Osteoblast (primary cell): ENCODE data around the gene IMPA2. TPM values are rescaled to one million over a fixed set of nuclear protein-coding genes. Genes with fewer than 3 reads are reported as not detected.

ENCODE experiments used
- DNase-seq: peaks from one replicate; pipeline ENCODE4 v3.0.0; 2011; ENCODE audit warnings: low spot score, mixed read lengths; ENCODE audit not compliant: insufficient read length; ENCODE audit errors: missing footprints
- H2AFZ ChIP-seq: 2 replicates; pipeline ENCODE4 v1.6.0; 2011; ENCODE audit warnings: mild to moderate bottlenecking, low read length
- H3K27ac ChIP-seq: 2 replicates; pipeline ENCODE4 v1.5.1; 2011; ENCODE audit warnings: mild to moderate bottlenecking, low read depth, low read length, moderate library complexity
- H3K27me3 ChIP-seq: 2 replicates; pipeline ENCODE4 v1.6.0; 2012; ENCODE audit warnings: mild to moderate bottlenecking, control low read depth, inconsistent platforms, low read length, moderate library complexity; ENCODE audit not compliant: insufficient read depth
- H3K36me3 ChIP-seq: 2 replicates; pipeline ENCODE4 v1.5.1; 2011; ENCODE audit warnings: mild to moderate bottlenecking, low read length, control low read depth, moderate library complexity; ENCODE audit not compliant: insufficient read depth
- H3K4me1 ChIP-seq: 2 replicates; pipeline ENCODE4 v1.5.1; 2011; ENCODE audit warnings: mild to moderate bottlenecking, low read length, control low read depth, moderate library complexity; ENCODE audit not compliant: insufficient read depth
- H3K4me2 ChIP-seq: 2 replicates; pipeline ENCODE4 v1.6.0; 2011; ENCODE audit warnings: mild to moderate bottlenecking, low read length; ENCODE audit not compliant: insufficient read depth
- H3K4me3 ChIP-seq: fragments of 200-600 bp; sonication (generic); 3 replicates; pipeline ENCODE4 v1.5.1; 2012; ENCODE audit warnings: mild to moderate bottlenecking, low read length, inconsistent platforms; ENCODE audit not compliant: insufficient read depth
- H3K79me2 ChIP-seq: 2 replicates; pipeline ENCODE4 v1.6.0; 2012; ENCODE audit warnings: mild to moderate bottlenecking, low read length, control low read depth, inconsistent platforms; ENCODE audit not compliant: insufficient read depth
- H3K9me3 ChIP-seq: 2 replicates; pipeline ENCODE4 v1.5.1; 2011; ENCODE audit warnings: low read depth, low read length, control low read depth
- H4K20me1 ChIP-seq: 2 replicates; pipeline ENCODE4 v1.6.0; 2012; ENCODE audit warnings: mild to moderate bottlenecking, low read length, control low read depth; ENCODE audit not compliant: insufficient read depth
- CTCF ChIP-seq: IDR thresholded peaks from 2 replicates; pipeline ENCODE4 v1.5.1; 2011; ENCODE audit warnings: mild to moderate bottlenecking, low read depth, low read length, moderate library complexity; ENCODE audit errors: extremely low read depth
- total RNA-seq: library from RNA; depleted of rRNA; stranded (reverse); fragments of >200 nt; gene quantifications from 2 replicates; pipeline ENCODE4 v1.2.3, GENCODE V29; 2012

IMPA2 gene
- total RNA-seq, 1 donor: 11.2 TPM

GRCh38 chr18:12034241-12035100 lies 53.2 kb downstream of the IMPA2 start:
- Histone ChIP-seq H3K4me3 (no peak overlapping the region), H3K79me2 (no peaks in the 10 kb centered on the region), H4K20me1 (no peaks in the 10 kb centered on the region), H2AFZ (no peak overlapping the region), H3K27me3 (no peaks in the 10 kb centered on the region), H3K36me3 (no peaks in the 10 kb centered on the region), H3K4me2 (no peak overlapping the region), H3K4me1 (peaks cover 21% of the 10 kb centered on the region), H3K27ac (no peak overlapping the region), H3K9me3 (no peaks in the 10 kb centered on the region)
- TF ChIP-seq CTCF: no peak
- DNase-seq: no peak

- no peak for TF ChIP-seq CTCF
- Histone ChIP-seq H3K9me3 (no peaks in the 10 kb centered on the region), H3K4me2 (no peak overlapping the region), H4K20me1 (no peaks in the 10 kb centered on the region), H3K27me3 (no peaks in the 10 kb centered on the region), H3K79me2 (no peaks in the 10 kb centered on the region), H3K27ac (no peak overlapping the region), H2AFZ (no peak overlapping the region), H3K4me3 (no peak overlapping the region), H3K4me1 (peaks cover 21% of the 10 kb centered on the region), H3K36me3 (no peaks in the 10 kb centered on the region)
- DNase-seq: no peak
Observed at GRCh38 chr18:12035481-12035880, 54.2 kb downstream of the IMPA2 start.

GRCh38 chr18:12036201-12036751 lies 55.0 kb downstream of the IMPA2 start:
- Histone ChIP-seq H3K79me2 (no peaks in the 10 kb centered on the region), H3K36me3 (no peaks in the 10 kb centered on the region), H3K4me3 (no peak overlapping the region), H3K27ac (no peak overlapping the region), H3K4me2 (no peak overlapping the region), H3K4me1 (peaks cover 25% of the 10 kb centered on the region), H3K9me3 (no peaks in the 10 kb centered on the region), H2AFZ (no peak overlapping the region), H3K27me3 (no peaks in the 10 kb centered on the region), H4K20me1 (no peaks in the 10 kb centered on the region)
- no peak for TF ChIP-seq CTCF
- DNase-seq: no peak

- Histone ChIP-seq H3K9me3 (no peaks in the 10 kb centered on the region), H3K27me3 (no peaks in the 10 kb centered on the region), H2AFZ (peak overlapping the region; percentile 94), H3K79me2 (no peaks in the 10 kb centered on the region), H4K20me1 (no peaks in the 10 kb centered on the region), H3K4me1 (peaks cover 20% of the 10 kb centered on the region), H3K4me3 (peak overlapping the region; percentile 77), H3K4me2 (peak overlapping the region; percentile 85), H3K36me3 (no peaks in the 10 kb centered on the region), H3K27ac (peak overlapping the region; percentile 57)
- TF ChIP-seq CTCF: no peak
- no peak for DNase-seq
Observed at GRCh38 chr18:12038082-12038638, 56.9 kb downstream of the IMPA2 start.
